HG03135 (cell line): ENCODE results near the gene GDPGP1.
"Not testable (repeated sequence)": the region's sequence is repeated elsewhere in the genome, so short reads cannot be mapped to it uniquely, and the experiment has no call there.

ENCODE experiments used
- ATAC-seq: cut with Tn5 transposase; IDR thresholded peaks from one replicate; pipeline ENCODE4 v1.9.1; 2021; ENCODE audit warnings: mild to moderate bottlenecking, moderate library complexity; ENCODE audit not compliant: unreplicated experiment

The GDPGP1 gene

GRCh38 chr15:90234096-90234988, at the start of gene GDPGP1:
Gene GDPGP1, plus strand, starts transcription at chr15:90234209. Its CDS starts 6,700 bp downstream, at chr15:90240909.
- ATAC-seq: no peak

DNA sequence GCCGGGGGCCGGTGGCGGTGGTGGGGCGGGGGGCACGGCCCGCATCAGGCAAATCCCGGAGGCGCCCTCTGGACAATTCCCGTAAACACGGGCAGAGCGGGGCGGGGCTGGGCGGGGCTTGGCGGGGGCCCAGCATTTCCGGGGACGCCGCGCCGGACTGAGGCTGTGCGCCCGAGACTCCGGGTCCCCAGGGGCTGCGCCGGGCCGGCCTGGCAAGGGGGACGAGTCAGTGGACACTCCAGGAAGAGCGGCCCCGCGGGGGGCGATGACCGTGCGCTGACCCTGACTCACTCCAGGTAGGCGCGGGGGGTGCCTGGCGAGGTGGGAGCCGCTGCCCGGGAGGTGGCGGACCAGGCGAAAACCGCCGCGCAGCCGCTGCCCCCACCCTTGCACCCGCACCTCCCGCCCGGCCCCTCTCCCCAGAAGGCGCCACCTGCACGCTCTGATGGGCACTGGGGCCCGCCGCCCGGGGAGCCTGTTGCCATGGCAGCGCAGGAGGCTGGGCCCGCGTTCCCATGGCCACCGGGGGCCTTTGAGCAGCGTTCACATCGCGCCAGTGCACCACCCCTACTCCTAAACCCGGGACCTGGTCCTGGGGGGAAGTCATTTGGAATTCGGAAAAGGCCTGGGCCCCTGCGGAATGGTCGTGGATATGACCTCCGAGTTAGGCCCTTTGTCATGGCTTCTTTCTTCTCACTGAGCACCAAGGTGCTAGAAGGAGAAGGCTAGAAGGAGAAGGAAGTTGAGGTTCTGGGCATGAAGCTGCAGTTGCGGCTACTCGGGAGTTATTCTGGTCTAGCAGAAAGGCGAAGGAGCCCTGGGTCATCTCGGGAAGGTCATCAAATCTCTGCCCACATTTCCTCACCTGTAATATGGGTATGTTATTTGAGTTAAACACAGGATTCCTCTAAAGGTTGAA, 49.0 kb upstream of the GDPGP1 start:
- ATAC-seq: peak; percentile 73

GRCh38 chr15:90187257-90187868, 46.6 kb upstream of the GDPGP1 start:
- ATAC-seq: no peak

DNA sequence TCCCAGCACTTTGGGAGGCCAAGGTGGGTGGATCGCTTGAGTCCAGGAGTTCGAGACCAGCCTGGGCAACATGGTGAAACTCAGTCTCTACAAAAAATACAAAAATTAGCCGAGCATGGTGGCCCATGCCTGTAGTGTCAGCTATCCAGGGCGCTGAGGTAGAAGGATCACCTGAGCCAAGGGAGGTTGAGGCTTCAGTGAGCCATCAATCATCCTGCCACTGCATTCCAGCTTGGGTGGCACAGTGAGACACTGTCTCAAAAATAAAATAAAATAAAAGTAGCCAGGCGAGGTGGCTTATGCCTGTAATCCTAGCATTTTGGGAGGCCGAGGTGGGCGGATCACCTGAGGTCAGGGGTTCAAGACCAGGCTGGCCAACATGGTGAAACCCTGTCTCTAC, 45.9 kb upstream of the GDPGP1 start:
- not testable (repeated sequence) for ATAC-seq

DNA sequence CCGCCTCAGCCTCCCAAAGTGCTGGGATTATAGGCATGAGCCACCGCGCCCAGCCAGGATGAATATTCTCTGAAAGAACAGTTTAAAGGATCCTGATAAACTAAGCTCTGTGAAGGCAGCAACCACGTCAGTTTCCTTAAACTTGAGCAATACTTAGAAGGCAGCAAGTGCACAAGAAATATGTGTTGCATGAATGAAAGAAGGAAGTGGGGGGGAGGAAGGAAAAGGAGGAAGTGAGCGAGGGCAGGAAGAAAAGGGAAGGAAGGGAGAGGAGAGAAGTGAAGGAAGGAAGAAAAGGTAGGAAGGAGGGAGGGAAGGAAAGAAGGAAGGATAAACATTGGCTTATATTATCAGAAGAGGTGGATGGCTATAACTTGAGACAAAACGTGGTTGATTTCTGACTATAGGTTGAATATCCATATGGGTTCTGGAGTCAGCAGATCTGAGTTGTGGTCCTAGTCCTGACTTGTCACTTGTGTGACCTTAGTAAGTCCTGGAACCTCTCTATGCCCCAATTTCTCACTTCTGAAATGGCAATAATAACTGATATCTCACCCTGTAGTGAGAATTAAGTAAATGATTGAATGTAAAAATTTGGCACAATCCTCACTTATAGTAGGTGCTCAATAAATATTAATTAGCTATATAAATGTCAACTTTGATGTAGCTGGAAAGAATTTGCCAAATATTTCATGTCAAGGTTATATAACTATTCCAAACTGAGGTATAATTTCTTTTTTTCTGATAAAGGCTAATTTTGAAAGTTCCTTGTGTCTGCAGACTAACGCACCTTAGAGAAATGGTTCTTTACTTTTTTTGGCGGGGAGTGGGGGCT, 44.9 kb upstream of the GDPGP1 start:
- no peak for ATAC-seq

DNA sequence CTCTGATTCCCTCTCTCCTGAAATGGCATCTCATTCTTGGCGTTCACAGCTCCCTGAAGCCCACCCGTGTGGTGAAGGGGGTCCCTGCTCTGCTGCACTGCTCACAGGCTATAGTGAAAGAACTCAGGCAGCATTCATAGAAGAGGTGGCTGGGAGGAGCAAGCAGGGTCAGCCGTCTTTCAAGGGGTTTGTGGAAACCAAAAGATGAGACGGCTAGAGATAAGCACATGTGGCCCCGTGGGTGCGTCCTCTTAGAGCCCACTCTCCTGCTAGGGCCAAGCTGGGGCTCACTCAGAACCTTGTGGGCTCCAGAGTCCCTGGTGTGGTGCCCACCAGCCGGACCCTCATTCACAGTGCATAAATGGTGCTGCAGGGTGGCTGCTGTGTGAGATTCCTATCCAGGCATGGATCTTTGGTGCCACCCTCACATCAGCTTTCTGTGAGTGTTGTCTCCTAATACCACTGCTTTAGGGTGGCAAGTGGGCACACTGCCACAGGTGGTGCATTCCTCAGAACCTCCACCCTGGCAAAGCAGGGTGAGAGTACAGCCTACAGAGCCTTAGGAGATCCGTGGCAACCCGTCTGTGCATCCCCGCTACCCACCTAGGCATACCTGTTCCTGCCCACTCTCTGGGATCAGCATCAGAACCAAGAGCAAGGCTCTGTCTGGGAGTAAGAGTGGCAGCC, 44.1 kb upstream of the GDPGP1 start:
- ATAC-seq: no peak

- ATAC-seq: peak; percentile 41
Measured at GRCh38 chr15:90190606-90191343, 43.2 kb upstream of the GDPGP1 start.

GRCh38 chr15:90191344-90191687, 42.7 kb upstream of the GDPGP1 start:
- peak; percentile 27 for ATAC-seq

DNA sequence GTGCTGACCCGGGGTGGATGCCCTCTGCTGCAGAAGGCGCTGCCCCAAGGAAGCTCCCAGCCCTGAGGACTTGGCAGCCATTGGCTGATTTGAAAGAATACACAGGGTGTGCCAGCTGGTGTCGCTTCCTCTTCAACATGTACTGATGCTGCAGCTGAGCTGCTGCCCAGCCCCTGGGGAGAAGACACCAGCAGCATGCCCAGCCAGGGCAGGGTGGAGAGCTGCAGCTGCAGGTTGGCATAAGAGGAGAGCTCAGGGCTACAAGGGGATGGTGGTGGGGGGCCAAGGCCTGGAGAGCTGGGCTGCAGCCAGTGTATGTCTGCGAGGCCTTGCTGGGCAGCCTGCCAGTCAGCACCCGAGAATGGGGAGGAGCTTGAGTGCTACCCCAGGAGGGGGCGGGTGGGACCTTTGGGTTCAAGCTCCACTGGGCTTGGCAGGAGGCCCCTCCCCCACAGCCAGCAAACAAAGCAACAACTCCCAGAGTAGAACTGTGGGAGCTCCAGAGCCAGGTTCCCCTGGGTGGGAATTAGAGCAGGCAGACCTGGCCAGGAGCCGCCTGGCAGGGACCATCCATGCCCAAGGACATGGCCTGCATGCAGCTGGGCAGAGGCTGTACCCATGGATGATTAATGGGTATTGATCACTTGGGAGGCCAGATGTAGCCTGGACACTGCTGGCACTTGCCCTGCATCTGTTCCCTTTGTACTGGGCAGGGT, 42.1 kb upstream of the GDPGP1 start:
- peak; percentile 57 for ATAC-seq

DNA sequence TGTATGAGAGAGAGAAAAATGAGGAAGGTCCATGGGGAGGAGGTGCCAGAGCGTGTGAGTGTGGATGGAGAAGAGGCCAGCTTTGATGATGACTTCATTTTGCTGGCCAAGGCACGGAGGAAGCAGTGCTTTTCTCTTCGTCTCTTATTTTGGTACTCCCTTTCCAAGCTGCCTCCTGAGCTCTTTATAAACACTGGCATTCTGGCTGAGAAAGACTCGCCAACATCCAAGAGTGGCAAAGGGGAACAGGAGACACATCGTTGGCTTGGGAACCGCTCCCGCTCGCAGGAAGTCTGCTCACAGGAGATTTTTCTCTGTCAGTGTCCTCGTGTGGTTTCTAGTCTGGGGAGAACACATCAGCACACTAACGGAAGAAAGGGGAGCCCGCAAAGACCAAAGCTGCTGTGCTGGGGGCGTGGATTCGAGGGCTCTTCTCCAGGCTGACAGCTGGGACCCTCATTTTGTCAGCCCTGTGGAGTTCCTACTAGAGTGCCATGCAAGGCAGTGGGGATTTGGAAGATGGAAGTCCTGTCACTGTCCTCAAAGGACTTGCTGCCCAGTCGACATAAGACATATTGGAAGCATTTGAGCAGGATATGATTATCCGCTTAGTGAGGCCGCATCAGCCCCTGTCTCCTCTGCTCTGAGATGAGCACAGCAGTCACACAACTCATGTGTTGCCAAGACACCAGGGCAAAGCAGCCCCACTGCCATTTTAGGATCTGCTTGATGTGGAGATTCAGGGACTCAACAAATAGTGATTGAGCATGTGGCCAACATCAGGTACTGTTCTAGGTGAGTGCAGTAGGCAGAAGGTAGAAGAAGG, 40.8 kb upstream of the GDPGP1 start:
- ATAC-seq: no peak

GRCh38 chr15:90194655-90195054, 39.4 kb upstream of the GDPGP1 start:
- ATAC-seq: no peak

DNA sequence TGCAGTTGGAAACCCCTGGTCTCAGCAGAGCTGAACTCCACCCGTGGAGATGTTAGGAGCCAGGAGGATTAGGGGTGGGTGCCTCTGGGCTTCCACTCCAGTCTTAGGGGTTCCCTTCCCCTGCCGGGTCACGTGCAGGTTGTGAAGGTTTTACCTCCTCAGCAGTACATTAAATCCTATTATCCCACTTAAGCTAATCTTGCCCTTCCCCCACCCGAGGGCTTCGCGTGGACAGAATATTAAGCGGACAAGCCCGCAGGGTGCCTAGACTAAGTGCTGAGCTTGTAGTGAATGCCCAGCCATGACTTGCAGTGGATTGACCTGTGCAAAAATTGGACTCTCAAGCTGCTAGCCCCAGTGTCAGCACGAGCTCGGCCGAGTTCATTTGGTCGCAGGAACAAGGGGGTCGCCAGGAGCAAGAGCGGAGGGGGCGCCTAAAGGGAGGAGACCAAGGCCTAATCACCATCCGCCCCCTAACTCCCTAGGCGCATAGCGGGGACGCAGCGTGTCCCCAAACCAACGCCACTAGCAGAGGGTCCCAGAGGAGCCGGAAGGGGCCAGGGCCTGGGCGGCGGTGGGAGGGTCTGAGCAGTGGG, 33.4 kb upstream of the GDPGP1 start:
- ATAC-seq: peak; percentile 27

DNA sequence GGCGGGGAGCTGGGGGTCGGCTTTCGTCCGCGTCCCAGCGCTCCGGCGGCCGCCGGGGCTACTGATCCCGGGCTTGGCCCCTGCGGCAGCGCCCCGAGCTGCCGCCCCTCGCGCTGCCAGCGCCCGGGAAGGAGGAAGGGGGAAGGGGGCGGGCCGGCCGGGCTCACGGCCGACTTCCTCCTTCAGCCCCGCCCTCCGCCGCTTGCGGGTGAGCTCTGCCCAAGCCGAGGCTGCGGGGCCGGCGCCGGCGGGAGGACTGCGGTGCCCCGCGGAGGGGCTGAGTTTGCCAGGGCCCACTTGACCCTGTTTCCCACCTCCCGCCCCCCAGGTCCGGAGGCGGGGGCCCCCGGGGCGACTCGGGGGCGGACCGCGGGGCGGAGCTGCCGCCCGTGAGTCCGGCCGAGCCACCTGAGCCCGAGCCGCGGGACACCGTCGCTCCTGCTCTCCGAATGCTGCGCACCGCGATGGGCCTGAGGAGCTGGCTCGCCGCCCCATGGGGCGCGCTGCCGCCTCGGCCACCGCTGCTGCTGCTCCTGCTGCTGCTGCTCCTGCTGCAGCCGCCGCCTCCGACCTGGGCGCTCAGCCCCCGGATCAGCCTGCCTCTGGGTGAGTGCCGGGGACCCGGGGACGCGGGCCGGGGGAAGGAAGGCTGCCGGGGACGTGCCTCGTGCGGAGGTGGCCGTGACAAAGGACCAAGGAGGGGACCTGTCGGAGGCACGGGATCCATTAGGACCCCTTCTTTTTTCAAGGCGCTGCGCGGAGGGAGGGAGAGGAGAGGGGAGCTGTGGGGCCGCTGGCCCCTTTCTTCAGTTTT, 32.7 kb upstream of the GDPGP1 start, which contains the start of gene SEMA4B:
TSS of gene SEMA4B (plus strand) at position 201 of the 814 bp plus-strand sequence. CDS start at position 450, 249 bp downstream.
- peak; percentile 76 for ATAC-seq

DNA sequence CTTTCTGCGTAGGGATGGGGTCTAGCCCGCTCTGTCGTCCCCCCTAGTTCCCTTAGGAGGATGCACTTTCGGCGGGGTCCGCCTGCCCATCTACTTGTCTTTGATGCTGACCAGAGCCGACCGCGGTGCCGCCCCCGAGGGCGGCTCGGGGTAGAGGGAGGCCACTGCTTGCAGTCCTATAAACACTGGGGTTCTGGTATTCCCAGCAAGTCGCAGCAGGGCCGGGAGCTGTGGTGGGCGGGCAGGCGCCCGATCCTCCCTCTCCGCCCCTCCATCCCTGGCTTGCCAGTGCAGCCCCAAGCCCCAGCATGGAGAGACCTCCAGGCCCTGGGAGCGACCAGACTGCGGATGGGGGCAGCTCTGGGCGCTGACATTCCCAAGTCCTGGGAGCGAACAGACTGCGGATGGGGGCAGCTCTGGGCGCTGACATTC, 32.0 kb upstream of the GDPGP1 start:
- no peak for ATAC-seq

DNA sequence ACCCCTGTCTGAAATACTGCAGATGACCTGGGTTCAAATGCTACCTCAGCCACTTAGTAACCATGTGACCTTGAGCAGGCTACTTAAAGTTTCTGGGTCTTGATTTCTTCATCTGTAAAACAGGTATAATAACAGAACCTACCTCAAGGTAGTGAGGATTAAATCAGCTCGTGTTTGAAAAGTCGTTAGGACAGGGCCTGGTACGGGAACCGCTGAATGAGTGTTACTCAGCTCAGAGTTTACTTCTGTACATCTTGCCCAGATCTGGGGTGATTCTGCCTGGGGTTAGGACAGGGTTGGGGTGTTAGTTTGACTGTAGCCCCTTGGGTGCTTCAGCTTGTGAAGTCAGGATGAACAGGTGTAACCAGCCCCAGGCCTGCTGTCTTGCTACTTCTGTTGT, 31.1 kb upstream of the GDPGP1 start:
- no peak for ATAC-seq

DNA sequence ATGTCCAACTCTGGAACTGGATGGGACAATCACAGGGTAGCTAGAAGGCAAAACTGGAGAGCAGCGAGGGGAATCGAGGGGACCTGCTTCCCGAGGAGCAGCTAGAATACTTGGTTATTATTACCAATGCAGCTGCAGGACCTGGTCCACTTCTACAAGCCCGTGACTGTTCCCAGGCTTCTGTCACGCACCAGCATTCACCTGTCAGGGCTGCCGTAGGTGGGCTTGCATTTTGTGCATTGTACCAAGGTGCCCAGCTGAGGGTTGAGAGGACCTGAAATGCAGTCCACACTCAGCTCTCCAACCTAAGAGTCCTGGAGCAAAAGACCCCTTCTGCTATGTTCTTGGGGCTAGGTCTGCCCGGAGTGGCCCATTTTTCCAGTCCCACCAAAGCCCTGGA, 30.5 kb upstream of the GDPGP1 start:
- ATAC-seq: no peak
